Prostate gland (tissue), 2 donors: Measurements from ENCODE around the gene EEFSEC. TPM values are rescaled to one million over a fixed set of nuclear protein-coding genes. Genes with fewer than 3 reads are reported as not detected.
A peak's percentile ranks its signal among the peaks of the same experiment; 100 is the strongest.

Source experiments
- DNase-seq: peaks from one replicate; pipeline ENCODE4 v3.0.0-alpha.2; 2019; ENCODE audit warnings: low spot score
- H3K27ac ChIP-seq, 2 donors: fragments of 200-600 bp; sonication (generic); 2 replicates each; pipeline ENCODE4 v1.5.1; 2017 to 2019
- H3K27me3 ChIP-seq: fragments of 200-600 bp; sonication (generic); replicated peaks from 2 replicates; pipeline ENCODE4 v1.5.1; 2019; ENCODE audit not compliant: insufficient read depth
- H3K36me3 ChIP-seq, 2 donors: fragments of 200-600 bp; sonication (generic); 1 replicate in 1 of 2; 2 replicates in 1 of 2; pipeline versions ENCODE4 v1.5.1 to v1.8.1; 2017 to 2019
- H3K4me1 ChIP-seq: fragments of 200-600 bp; sonication (generic); replicated peaks from 2 replicates; pipeline ENCODE4 v1.5.1; 2019
- H3K4me3 ChIP-seq, 2 donors: fragments of 200-600 bp; sonication (generic); 2 replicates each; pipeline ENCODE4 v1.5.1; 2017 to 2019
- H3K9me3 ChIP-seq: fragments of 200-600 bp; sonication (generic); 2 replicates; pipeline ENCODE4 v1.5.1; 2017
- CTCF ChIP-seq, 4 experiments: fragments of 200-600 bp in 2 of 4; fragments of 450-650 bp in 2 of 4; sonication (generic) in 2 of 4; IDR thresholded peaks; 1 replicate in 3 of 4; 2 replicates in 1 of 4; pipeline ENCODE4 v1.5.1; 2016 to 2019; ENCODE audit warnings: antibody characterized with exemption in 4 of 4, mild to moderate bottlenecking in 2 of 4, moderate library complexity in 2 of 4
- POLR2A ChIP-seq: fragments of 450-650 bp; IDR thresholded peaks from one replicate; pipeline ENCODE4 v1.6.1; 2016; ENCODE audit warnings: antibody characterized with exemption, mild to moderate bottlenecking
- POLR2AphosphoS5 ChIP-seq: sonication (generic); formaldehyde crosslinking; IDR thresholded peaks from one replicate; pipeline ENCODE4 v1.6.1; 2017; ENCODE audit warnings: antibody characterized with exemption
- WGBS: methylation state at CpG from one replicate; pipeline ENCODE4 v1.1.5; 2018; 5-methylcytosine and 5-hydroxymethylcytosine counted together
- intact Hi-C: fragments of 100-400 bp; cut with DNase I; formaldehyde crosslinking; loops from one replicate; pipeline ENCODE4 v1.14.2; 2022
- total RNA-seq, 2 donors: library from RNA; depleted of rRNA; stranded (reverse); fragments of >200 nt; gene quantifications; one replicate each; pipeline ENCODE4 v1.1.0, GENCODE V29; 2016

The EEFSEC gene
- total RNA-seq, 2 donors from 2014 or later, result 24.7 to 26.1 TPM

DNA sequence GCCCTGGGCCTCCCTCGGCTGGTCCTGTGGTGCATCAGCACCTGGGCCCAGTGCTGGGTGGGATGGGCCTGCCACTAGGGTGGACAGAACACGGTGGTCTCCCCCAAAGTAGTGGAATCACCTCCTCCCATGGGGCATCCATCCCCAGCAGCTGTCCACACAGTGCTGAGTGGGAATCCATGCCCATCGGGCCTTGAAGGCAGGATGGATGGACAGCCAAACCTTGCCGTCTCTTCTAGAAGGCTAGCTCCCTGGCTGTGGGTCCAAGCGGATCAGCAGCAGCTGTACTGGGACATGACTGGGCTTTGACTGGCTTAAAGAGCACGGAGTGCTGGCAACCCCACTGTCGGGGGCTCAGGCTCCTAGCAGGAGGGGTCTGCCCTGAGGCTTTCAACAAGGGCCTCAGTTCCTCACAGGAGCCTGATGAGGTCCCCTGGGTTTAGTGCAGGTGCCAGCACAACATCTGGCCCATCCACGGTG lies 189.5 kb downstream of the EEFSEC start:
- H3K4me1 ChIP-seq, result peaks cover 19% of the 10 kb centered on the region
- H3K4me3 ChIP-seq, result no peak overlapping the region
- DNase-seq, result no peak
- WGBS, result 95% methylated on average over 8 of the region's 8 CpGs
- TF ChIP-seq CTCF (IDR thresholded peaks at IDR 0.05) (no peak), POLR2A (no peak), POLR2AphosphoS5 (no peak)
- peak overlapping the region in 1 of 2 donors; percentile 44 for H3K27ac ChIP-seq
- intact Hi-C loops, result no loop called here
- no peaks in the 10 kb centered on the region for H3K36me3 ChIP-seq
- H3K9me3 ChIP-seq, result no peaks in the 10 kb centered on the region
- H3K27me3 ChIP-seq, result no peaks in the 10 kb centered on the region

GRCh38 chr3:128343287-128344051 lies 190.2 kb downstream of the EEFSEC start:
- peak; percentile 61 for DNase-seq
- intact Hi-C loops, result no loop called here
- H3K36me3 ChIP-seq, result no peaks in the 10 kb centered on the region
- WGBS, result 58% methylated on average over 6 of the region's 6 CpGs
- H3K4me3 ChIP-seq, result no peak overlapping the region
- peak overlapping the region; percentile 31 to 44 for H3K27ac ChIP-seq
- TF ChIP-seq POLR2A (no peak), POLR2AphosphoS5 (peak; percentile 58)
- peaks cover 13% of the 10 kb centered on the region for H3K4me1 ChIP-seq
- no peaks in the 10 kb centered on the region for H3K9me3 ChIP-seq
- no peaks in the 10 kb centered on the region for H3K27me3 ChIP-seq

- Histone ChIP-seq H3K4me1 (peaks cover 13% of the 10 kb centered on the region), H3K9me3 (no peaks in the 10 kb centered on the region), H3K4me3 (no peak overlapping the region), H3K36me3 (no peaks in the 10 kb centered on the region), H3K27me3 (no peaks in the 10 kb centered on the region), H3K27ac (peak overlapping the region; percentile 31 to 81)
- WGBS, result 90% methylated on average over 6 of the region's 6 CpGs
- DNase-seq, result no peak
- TF ChIP-seq POLR2AphosphoS5 (no peak), CTCF (IDR thresholded peaks at IDR 0.05) (no peak), POLR2A (no peak)
- intact Hi-C loops, result no loop called here
These were observed 190.9 kb downstream of the EEFSEC start for GRCh38 chr3:128344052-128344735.

- TF ChIP-seq POLR2AphosphoS5 (no peak), CTCF (IDR thresholded peaks at IDR 0.05) (no peak), POLR2A (no peak)
- Histone ChIP-seq H3K4me1 (peaks cover 18% of the 10 kb centered on the region), H3K9me3 (no peaks in the 10 kb centered on the region), H3K27me3 (no peaks in the 10 kb centered on the region), H3K27ac (peak overlapping the region in 1 of 2 donors; percentile 81), H3K4me3 (no peak overlapping the region), H3K36me3 (no peaks in the 10 kb centered on the region)
- DNase-seq, result no peak
- WGBS, result 94% methylated on average over 4 of the region's 4 CpGs
- intact Hi-C loops, result no loop called here
These were observed 191.9 kb downstream of the EEFSEC start for GRCh38 chr3:128345196-128345595.

- Histone ChIP-seq H3K27ac (peak overlapping the region in 1 of 2 donors; percentile 81), H3K36me3 (no peaks in the 10 kb centered on the region), H3K9me3 (no peaks in the 10 kb centered on the region), H3K4me1 (peaks cover 23% of the 10 kb centered on the region), H3K27me3 (no peaks in the 10 kb centered on the region), H3K4me3 (no peak overlapping the region)
- WGBS, result 72% methylated on average over 2 of the region's 2 CpGs
- TF ChIP-seq POLR2AphosphoS5 (peak; percentile 60), POLR2A (no peak), CTCF (IDR thresholded peaks at IDR 0.05) (no peak)
- no peak for DNase-seq
- intact Hi-C loops, result no loop called here
These were observed 193.3 kb downstream of the EEFSEC start for GRCh38 chr3:128346562-128346961.
